H1 (cell line): ENCODE measurements around the gene ZFHX2. TPM values are rescaled to one million over a fixed set of nuclear protein-coding genes. Genes with fewer than 3 reads are reported as not detected.

ENCODE experiments used
- CTCF ChIA-PET: fragments of 300-600 bp; sonication (Branson Sonifier 250); formaldehyde crosslinking; loops from one replicate; lab custom pipeline; 2021; ENCODE audit not compliant: partially characterized antibody; lab: Charles Lee
- POLR2A ChIA-PET: fragments of 300-600 bp; sonication (Branson Sonifier 250); formaldehyde crosslinking; loops from one replicate; lab custom pipeline; 2021; ENCODE audit warnings: inconsistent platforms; ENCODE audit not compliant: partially characterized antibody; lab: Charles Lee
- DNase-seq, 2 experiments: peaks; one replicate each; pipeline versions ENCODE4 v3.0.0 to v3.0.0-alpha.2; 2010 to 2022; ENCODE audit warnings: low spot score in 2 of 2, low read depth in 1 of 2, mixed read lengths in 1 of 2
- FAIRE-seq: peaks from 2 replicates; lab custom pipeline; 2011; peaks lifted over from hg19 to GRCh38; lab: Jason Lieb, UNC
- H2AFZ ChIP-seq: 2 replicates; pipeline ENCODE4 v1.8.1; 2012; ENCODE audit warnings: low read length, inconsistent platforms
- H2AK5ac ChIP-seq: 2 replicates; pipeline ENCODE4 v1.6.1; 2013; ENCODE audit warnings: low read depth, low read length
- H2BK120ac ChIP-seq: replicated peaks from 2 replicates; pipeline ENCODE3; 2013; ENCODE audit warnings: low read depth, low read length, inconsistent platforms
- H2BK12ac ChIP-seq: 2 replicates; pipeline ENCODE4 v1.6.1; 2013; ENCODE audit warnings: low read depth, low read length
- H2BK15ac ChIP-seq: 2 replicates; pipeline ENCODE4 v1.6.1; 2013; ENCODE audit warnings: low read length
- H2BK20ac ChIP-seq: 2 replicates; pipeline ENCODE4 v1.6.1; 2013; ENCODE audit warnings: low read length
- H2BK5ac ChIP-seq: 2 replicates; pipeline ENCODE4 v1.6.1; 2013; ENCODE audit warnings: low read depth, low read length
- H3K14ac ChIP-seq: 2 replicates; pipeline ENCODE4 v1.6.1; 2013; ENCODE audit warnings: inconsistent platforms; ENCODE audit not compliant: insufficient read length
- H3K18ac ChIP-seq: 2 replicates; pipeline ENCODE4 v1.6.1; 2013; ENCODE audit warnings: low read length; ENCODE audit errors: extremely low read depth
- H3K23ac ChIP-seq: 2 replicates; pipeline ENCODE4 v1.6.1; 2013; ENCODE audit warnings: inconsistent platforms; ENCODE audit not compliant: insufficient read length
- H3K23me2 ChIP-seq: 2 replicates; pipeline ENCODE4 v1.6.1; 2013; ENCODE audit warnings: low read depth, low read length
- H3K27ac ChIP-seq: 2 replicates; pipeline ENCODE4 v1.6.1; 2011; ENCODE audit warnings: low read depth, low read length, inconsistent platforms
- H3K27me3 ChIP-seq, 4 experiments: replicated peaks in 1 of 4; 1 replicate in 1 of 4; 2 replicates in 3 of 4; pipeline versions ENCODE4 v1.6.1 to v1.8.1; 2011 to 2013; ENCODE audit warnings: low read length in 3 of 4, mild to moderate bottlenecking in 3 of 4, inconsistent platforms in 2 of 4, mixed read lengths in 2 of 4, moderate library complexity in 1 of 4; ENCODE audit not compliant: control insufficient read depth in 3 of 4, insufficient read depth in 3 of 4; ENCODE audit errors: extremely low read depth in 1 of 4
- H3K36me3 ChIP-seq, 4 experiments: 2 replicates each; pipeline versions ENCODE4 v1.6.1 to v1.8.1; 2011 to 2013; ENCODE audit warnings: mild to moderate bottlenecking in 4 of 4, low read length in 3 of 4, moderate library complexity in 2 of 4, control low read depth in 1 of 4, inconsistent platforms in 1 of 4; ENCODE audit not compliant: insufficient read depth in 4 of 4, control insufficient read depth in 2 of 4
- H3K4ac ChIP-seq: replicated peaks from 2 replicates; pipeline ENCODE3; 2013; ENCODE audit warnings: low read length, low read depth, mixed read lengths, inconsistent platforms; ENCODE audit not compliant: insufficient read length
- H3K4me1 ChIP-seq, 4 experiments: replicated peaks in 1 of 4; 1 replicate in 1 of 4; 2 replicates in 3 of 4; pipeline versions ENCODE4 v1.6.1 to v1.8.1; 2011 to 2013; ENCODE audit warnings: low read length in 3 of 4, inconsistent platforms in 2 of 4, mixed read lengths in 1 of 4; ENCODE audit not compliant: insufficient read depth in 4 of 4, control insufficient read depth in 3 of 4
- H3K4me2 ChIP-seq, 2 experiments: 2 replicates each; pipeline versions ENCODE4 v1.6.1 to v1.8.1; 2011 to 2013; ENCODE audit warnings: low read depth in 2 of 2, low read length in 2 of 2, control low read depth in 1 of 2, inconsistent platforms in 1 of 2, mild to moderate bottlenecking in 1 of 2; ENCODE audit not compliant: insufficient read depth in 1 of 2
- H3K4me3 ChIP-seq, 4 experiments: fragments of 200-600, 300-600 bp in 1 of 4; sonication (generic), shearing (Covaris generic), sonication (Bioruptor Twin) in 1 of 4; 2 replicates each; pipeline versions ENCODE4 v1.5.1 to v1.8.1; 2011 to 2016; ENCODE audit warnings: low read length in 4 of 4, low read depth in 3 of 4, control low read depth in 2 of 4, inconsistent platforms in 2 of 4, mild to moderate bottlenecking in 2 of 4, mixed read lengths in 1 of 4, moderate library complexity in 1 of 4; ENCODE audit not compliant: insufficient read depth in 2 of 4; ENCODE audit errors: extremely low read depth in 1 of 4
- H3K56ac ChIP-seq: replicated peaks from 2 replicates; pipeline ENCODE3; 2013; ENCODE audit warnings: low read depth, mild to moderate bottlenecking, mixed read lengths, low read length, inconsistent platforms; ENCODE audit not compliant: insufficient read length
- H3K79me1 ChIP-seq: 2 replicates; pipeline ENCODE4 v1.6.1; 2013; ENCODE audit warnings: low read depth, low read length, control low read depth
- H3K79me2 ChIP-seq, 2 experiments: 2 replicates each; pipeline versions ENCODE4 v1.6.1 to v1.8.1; 2012 to 2013; ENCODE audit warnings: low read length in 2 of 2, mild to moderate bottlenecking in 2 of 2, inconsistent platforms in 1 of 2; ENCODE audit not compliant: insufficient read depth in 2 of 2, control insufficient read depth in 1 of 2
- H3K9ac ChIP-seq, 4 experiments: replicated peaks in 1 of 4; 1 replicate in 1 of 4; 2 replicates in 3 of 4; pipeline versions ENCODE4 v1.6.1 to v1.8.1; 2011 to 2013; ENCODE audit warnings: low read depth in 3 of 4, low read length in 3 of 4, control low read depth in 2 of 4, mild to moderate bottlenecking in 2 of 4, moderate library complexity in 2 of 4, inconsistent platforms in 1 of 4; ENCODE audit errors: extremely low read depth in 1 of 4
- H3K9me3 ChIP-seq, 2 experiments: 2 replicates each; pipeline versions ENCODE4 v1.6.1 to v1.8.1; 2012 to 2013; ENCODE audit warnings: mild to moderate bottlenecking in 2 of 2, moderate library complexity in 2 of 2, control low read depth in 1 of 2, inconsistent platforms in 1 of 2, low read depth in 1 of 2, low read length in 1 of 2, mixed read lengths in 1 of 2; ENCODE audit not compliant: insufficient read depth in 2 of 2
- H4K20me1 ChIP-seq, 2 experiments: replicated peaks in 1 of 2; 2 replicates each; pipeline versions ENCODE3 to v1.8.1; 2011 to 2013; ENCODE audit warnings: inconsistent platforms in 2 of 2, low read length in 2 of 2, mild to moderate bottlenecking in 1 of 2; ENCODE audit not compliant: insufficient read depth in 2 of 2, control insufficient read depth in 1 of 2
- H4K5ac ChIP-seq: 2 replicates; pipeline ENCODE4 v1.6.1; 2013; ENCODE audit warnings: low read length, low read depth, mixed read lengths, inconsistent platforms; ENCODE audit not compliant: insufficient read length
- H4K8ac ChIP-seq: 2 replicates; pipeline ENCODE4 v1.8.0; 2013; ENCODE audit warnings: mild to moderate bottlenecking, moderate library complexity, low read length, inconsistent platforms; ENCODE audit not compliant: insufficient read depth; ENCODE audit errors: extremely low read depth
- H4K91ac ChIP-seq: replicated peaks from 2 replicates; pipeline ENCODE3; 2013; ENCODE audit warnings: low read length, mixed read lengths, inconsistent platforms; ENCODE audit not compliant: insufficient read length
- ASH2L ChIP-seq: fragments of 200-600, 300-600 bp; sonication (generic); IDR thresholded peaks from one replicate; pipeline ENCODE4 v1.7.1; 2017; ENCODE audit warnings: low read length
- ATF2 ChIP-seq: IDR thresholded peaks from 2 replicates; pipeline ENCODE4 v1.6.1; 2012; ENCODE audit warnings: low read length, inconsistent platforms
- BRCA1 ChIP-seq: IDR thresholded peaks from 2 replicates; pipeline ENCODE4 v1.6.1; 2012; ENCODE audit warnings: low read depth, low read length, improper control_type of control experiment
- CEBPB ChIP-seq: IDR thresholded peaks from 2 replicates; pipeline ENCODE4 v1.6.1; 2012; ENCODE audit warnings: low read depth, low read length
- CREB1 ChIP-seq: IDR thresholded peaks from 2 replicates; pipeline ENCODE4 v1.6.1; 2012; ENCODE audit warnings: inconsistent platforms
- GTF2F1 ChIP-seq: IDR thresholded peaks from 2 replicates; pipeline ENCODE4 v1.6.1; 2012; ENCODE audit warnings: low read depth, low read length, improper control_type of control experiment, borderline replicate concordance
- HDAC6 ChIP-seq: IDR thresholded peaks from one replicate; pipeline ENCODE4 v1.7.1; 2012; ENCODE audit warnings: low read depth, mild to moderate bottlenecking, inconsistent platforms, low read length, moderate library complexity
- PHF8 ChIP-seq: fragments of 200-600 bp; sonication (generic); conservative IDR thresholded peaks from 2 replicates; pipeline ENCODE4 v1.7.1; 2012; ENCODE audit warnings: low read depth, mild to moderate bottlenecking, inconsistent platforms, low read length, moderate library complexity
- POLR2A ChIP-seq, 2 experiments: IDR thresholded peaks; 1 replicate in 1 of 2; 2 replicates in 1 of 2; pipeline ENCODE4 v1.6.1; 2011; ENCODE audit warnings: low read depth in 2 of 2, low read length in 2 of 2, mild to moderate bottlenecking in 2 of 2; ENCODE audit errors: control extremely low read depth in 1 of 2
- RFX5 ChIP-seq: IDR thresholded peaks from 2 replicates; pipeline ENCODE4 v1.6.1; 2011; ENCODE audit warnings: low read depth, low read length, improper control_type of control experiment, borderline replicate concordance
- SAP30 ChIP-seq: fragments of 300-600 bp; sonication (generic); IDR thresholded peaks from 2 replicates; pipeline ENCODE4 v1.7.1; 2012; ENCODE audit warnings: low read length, moderate library complexity, mild to moderate bottlenecking, inconsistent platforms; ENCODE audit not compliant: insufficient read depth, insufficient replicate concordance
- SRF ChIP-seq: IDR thresholded peaks from 2 replicates; pipeline ENCODE4 v1.6.1; 2011; ENCODE audit warnings: mild to moderate bottlenecking, low read depth, low read length, moderate library complexity
- TCF12 ChIP-seq: IDR thresholded peaks from 2 replicates; pipeline ENCODE4 v1.6.1; 2011; ENCODE audit warnings: low read depth, mild to moderate bottlenecking, low read length
- WGBS, 2 experiments: shearing (Covaris generic) in 1 of 2; methylation state at CpG; one replicate each; pipeline versions ENCODE4 v1.1.6 to v1.1.7; 2013 to 2015; ENCODE audit warnings: low lambda C conversion rate in 2 of 2, mixed read lengths in 2 of 2, inconsistent platforms in 1 of 2, low coverage in 1 of 2, missing lambda C conversion rate in 1 of 2; ENCODE audit not compliant: insufficient replicate concordance in 2 of 2, insufficient coverage in 1 of 2, insufficient read length in 1 of 2; ENCODE audit errors: extremely low coverage in 1 of 2, missing lambda C conversion rate in 1 of 2; 5-methylcytosine and 5-hydroxymethylcytosine counted together
- polyA plus RNA-seq, 7 experiments: library from polyadenylated mRNA; depleted of rRNA in 3 of 7; stranded (reverse) in 5 of 7; unstranded in 2 of 7; fragments of >200 nt in 5 of 7; fragments of 200-250 nt in 2 of 7; gene quantifications; 1 replicate in 5 of 7; 2 replicates in 1 of 7; 4 replicates in 1 of 7; pipeline versions ENCODE4 v1.2.1 to v1.2.3, GENCODE V29; 2011 to 2013; ENCODE audit warnings: missing spikeins in 2 of 7, mixed read lengths in 2 of 7
- total RNA-seq: library from RNA; stranded (reverse); fragmentation: NEBNext Ultra II Directional; extraction: Animal tissue kit (Norgen Biotek cat#: 25700); gene quantifications from 2 replicates; pipeline ENCODE4 v1.2.1, GENCODE V29; 2021

ZFHX2 gene
- total and polyA plus RNA-seq, 2 of the 8 experiments (the other 6 are each of a cell fraction or from before 2014, with no cell fraction given), result 2.7 to 27.0 TPM

- Histone ChIP-seq H3K27ac (no peak overlapping the region), H3K56ac (no peak overlapping the region), H2BK20ac (no peak overlapping the region), H4K8ac (no peak overlapping the region; the same call in 1 of the 2 replicates), H3K23ac (no peak overlapping the region), H3K9ac (no peak overlapping the region), H2AFZ (no peak overlapping the region), H2BK12ac (no peak overlapping the region), H3K9me3 (no peaks in the 10 kb centered on the region), H3K27me3 (no peaks in the 10 kb centered on the region), H4K5ac (no peak overlapping the region), H4K91ac (no peak overlapping the region), H3K4me1 (peaks cover 0 to 6% (median under 1%) of the 10 kb centered on the region in 4 experiments; a peak in 2 of 7 replicates), H3K23me2 (no peaks in the 10 kb centered on the region), H3K4me2 (no peak overlapping the region), H3K79me2 (no peaks in the 10 kb centered on the region), H2AK5ac (no peak overlapping the region)
- CTCF ChIA-PET, result interaction anchor here (0.6 to 5.1 kb wide), 11 partner anchors 9 to 365 kb away, joined by 3 to 49 read pairs (median 7); partner anchors contain the start of gene DHRS2
- 84% methylated on average over 4 of the region's 4 CpGs; no CpG with 5 or more reads in 1 of the 2 experiments for WGBS, 2 experiments
- FAIRE-seq, result no peak
- no peak for TF ChIP-seq SAP30
- TF ChIP-seq BRCA1, result no peak
- no peak for TF ChIP-seq PHF8
- TF ChIP-seq CREB1, result no peak
- TF ChIP-seq HDAC6, result no peak
- TF ChIP-seq POLR2A (IDR thresholded peaks at IDR 0.05; ENCODE audit: control extremely low read depth in 1 of 2, low read depth in 2 of 2, low read length in 2 of 2), result no peak
- no peak for TF ChIP-seq GTF2F1
- TF ChIP-seq SRF, result no peak
- TF ChIP-seq RFX5, result no peak
- TF ChIP-seq ATF2, result no peak
- no peak for TF ChIP-seq ASH2L
- no peak for TF ChIP-seq TCF12
- no peak for TF ChIP-seq CEBPB
- TF ChIP-seq, all 59 proteins: peak for 0
- H3K36me3 ChIP-seq, result no peaks in the 10 kb centered on the region
- no peak for DNase-seq
- H3K4ac ChIP-seq, result no peak overlapping the region
- no peak overlapping the region for H3K4me3 ChIP-seq
- no peaks in the 10 kb centered on the region for H4K20me1 ChIP-seq
- H2BK120ac ChIP-seq, result no peak overlapping the region
- H3K14ac ChIP-seq, result no peak overlapping the region
- no peaks in the 10 kb centered on the region for H3K79me1 ChIP-seq
- no peak overlapping the region for H2BK15ac ChIP-seq
- POLR2A ChIA-PET, result interaction anchor here (1.2 to 1.9 kb wide), 2 partner anchors 8 to 10 kb away, joined by 3 to 4 read pairs; no protein-coding TSS in a partner anchor
- no peak overlapping the region for H2BK5ac ChIP-seq
- H3K18ac ChIP-seq, result no peak overlapping the region
Measured at GRCh38 chr14:23590198-23590597, 38.6 kb upstream of the ZFHX2 start.
